GM12878 (cell line): ENCODE measurements around the gene ACP4.
"Not testable (repeated sequence)": the region's sequence is repeated elsewhere in the genome, so short reads cannot be mapped to it uniquely, and the experiment has no call there.

Experiments
- BMI1 ChIP-seq: fragments of 450-650 bp; IDR thresholded peaks from 2 replicates; pipeline ENCODE4 v1.6.1; 2016; ENCODE audit warnings: mild to moderate bottlenecking, moderate library complexity, borderline replicate concordance
- CEBPB ChIP-seq, 2 experiments: fragments of 150-350 bp in 1 of 2; IDR thresholded peaks; 2 replicates each; pipeline ENCODE4 v1.6.1; 2012 to 2014; ENCODE audit warnings: low read depth in 2 of 2, low read length in 2 of 2, borderline replicate concordance in 1 of 2, inconsistent platforms in 1 of 2
- CHD2 ChIP-seq: IDR thresholded peaks from 2 replicates; pipeline ENCODE4 v1.6.1; 2011; ENCODE audit warnings: low read depth, low read length, improper control_type of control experiment, borderline replicate concordance
- EZH2 ChIP-seq: IDR thresholded peaks from 2 replicates; pipeline ENCODE4 v1.6.1; 2012; ENCODE audit warnings: low read depth, mild to moderate bottlenecking, control low read depth, inconsistent platforms, low read length, borderline replicate concordance; ENCODE audit not compliant: control insufficient read depth
- KAT2A ChIP-seq: conservative IDR thresholded peaks from 2 replicates; pipeline ENCODE4 v1.6.1; 2011; ENCODE audit warnings: low read depth, low read length; ENCODE audit not compliant: control insufficient read depth
- MAX ChIP-seq: IDR thresholded peaks from 2 replicates; pipeline ENCODE4 v1.6.1; 2012; ENCODE audit warnings: low read depth, low read length, improper control_type of control experiment
- NR2C1 ChIP-seq: fragments of 450-650 bp; IDR thresholded peaks from 2 replicates; pipeline ENCODE4 v1.6.1; 2017; ENCODE audit warnings: antibody characterized with exemption, mild to moderate bottlenecking, moderate library complexity
- POLR2AphosphoS2 ChIP-seq: IDR thresholded peaks from 2 replicates; pipeline ENCODE4 v1.6.1; 2011; ENCODE audit warnings: low read depth, mild to moderate bottlenecking, low read length, improper control_type of control experiment, moderate library complexity
- POLR2AphosphoS5 ChIP-seq: IDR thresholded peaks from 2 replicates; pipeline ENCODE4 v1.6.1; 2011; ENCODE audit warnings: mild to moderate bottlenecking, low read length, inconsistent platforms
- PRDM15 ChIP-seq: fragments of 450-650 bp; formaldehyde crosslinking; IDR thresholded peaks from 2 replicates; pipeline ENCODE4 v1.4.0; 2020; ENCODE audit warnings: mild to moderate bottlenecking, moderate library complexity
- RUNX3 ChIP-seq: IDR thresholded peaks from 2 replicates; pipeline ENCODE4 v1.6.1; 2012; ENCODE audit warnings: low read length, inconsistent platforms
- TCF12 ChIP-seq: IDR thresholded peaks from 2 replicates; pipeline ENCODE4 v1.6.1; 2011; ENCODE audit warnings: low read depth, mild to moderate bottlenecking, low read length
- USF1 ChIP-seq: IDR thresholded peaks from 2 replicates; pipeline ENCODE4 v1.6.1; 2011; ENCODE audit warnings: borderline replicate concordance, low read depth, mild to moderate bottlenecking, moderate library complexity, mixed read lengths, low read length; ENCODE audit not compliant: insufficient read depth; ENCODE audit errors: extremely low read length
- TF ChIP-seq, protein P1 (sequence below), 3 experiments: IDR thresholded peaks in 2 of 3; conservative IDR thresholded peaks in 1 of 3; 2 replicates each; pipeline ENCODE4 v1.5.1; 2011; ENCODE audit warnings: low read depth in 3 of 3, low read length in 3 of 3, mild to moderate bottlenecking in 3 of 3, control low read depth in 2 of 3, moderate library complexity in 2 of 3, inconsistent platforms in 1 of 3, mixed read lengths in 1 of 3; ENCODE audit not compliant: control insufficient read depth in 2 of 3, insufficient read depth in 1 of 3; ENCODE audit errors: extremely low read depth in 1 of 3

- TF ChIP-seq CEBPB (IDR thresholded peaks at IDR 0.05; ENCODE audit: borderline replicate concordance in 1 of 2, low read depth in 2 of 2, low read length in 2 of 2); NR2C1; RUNX3; USF1; KAT2A; EZH2; POLR2AphosphoS2; POLR2AphosphoS5; BMI1; CHD2; MAX; PRDM15 (CRISPR knock-in tag); TCF12: not testable (repeated sequence)
- TF ChIP-seq, protein P1, sequence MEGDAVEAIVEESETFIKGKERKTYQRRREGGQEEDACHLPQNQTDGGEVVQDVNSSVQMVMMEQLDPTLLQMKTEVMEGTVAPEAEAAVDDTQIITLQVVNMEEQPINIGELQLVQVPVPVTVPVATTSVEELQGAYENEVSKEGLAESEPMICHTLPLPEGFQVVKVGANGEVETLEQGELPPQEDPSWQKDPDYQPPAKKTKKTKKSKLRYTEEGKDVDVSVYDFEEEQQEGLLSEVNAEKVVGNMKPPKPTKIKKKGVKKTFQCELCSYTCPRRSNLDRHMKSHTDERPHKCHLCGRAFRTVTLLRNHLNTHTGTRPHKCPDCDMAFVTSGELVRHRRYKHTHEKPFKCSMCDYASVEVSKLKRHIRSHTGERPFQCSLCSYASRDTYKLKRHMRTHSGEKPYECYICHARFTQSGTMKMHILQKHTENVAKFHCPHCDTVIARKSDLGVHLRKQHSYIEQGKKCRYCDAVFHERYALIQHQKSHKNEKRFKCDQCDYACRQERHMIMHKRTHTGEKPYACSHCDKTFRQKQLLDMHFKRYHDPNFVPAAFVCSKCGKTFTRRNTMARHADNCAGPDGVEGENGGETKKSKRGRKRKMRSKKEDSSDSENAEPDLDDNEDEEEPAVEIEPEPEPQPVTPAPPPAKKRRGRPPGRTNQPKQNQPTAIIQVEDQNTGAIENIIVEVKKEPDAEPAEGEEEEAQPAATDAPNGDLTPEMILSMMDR (IDR thresholded peaks at IDR 0.05 in 2 of 3, conservative IDR thresholded peaks at IDR 0.05 in 1 of 3; ENCODE audit: control insufficient read depth in 2 of 3, extremely low read depth in 1 of 3, insufficient read depth in 1 of 3, low read depth in 3 of 3, low read length in 3 of 3), result not testable (repeated sequence)
Measured at GRCh38 chr19:50783848-50784152, 6.4 kb upstream of the ACP4 start.
